ENCODE measurements around the gene POGK. TPM values are rescaled to one million over a fixed set of nuclear protein-coding genes. Genes with fewer than 3 reads are reported as not detected.
"Not testable (repeated sequence)": the region's sequence is repeated elsewhere in the genome, so short reads cannot be mapped to it uniquely, and the experiment has no call there.

Gene POGK
- total RNA-seq, 1 donor from 2014 or later, result 68.6 TPM

DNA sequence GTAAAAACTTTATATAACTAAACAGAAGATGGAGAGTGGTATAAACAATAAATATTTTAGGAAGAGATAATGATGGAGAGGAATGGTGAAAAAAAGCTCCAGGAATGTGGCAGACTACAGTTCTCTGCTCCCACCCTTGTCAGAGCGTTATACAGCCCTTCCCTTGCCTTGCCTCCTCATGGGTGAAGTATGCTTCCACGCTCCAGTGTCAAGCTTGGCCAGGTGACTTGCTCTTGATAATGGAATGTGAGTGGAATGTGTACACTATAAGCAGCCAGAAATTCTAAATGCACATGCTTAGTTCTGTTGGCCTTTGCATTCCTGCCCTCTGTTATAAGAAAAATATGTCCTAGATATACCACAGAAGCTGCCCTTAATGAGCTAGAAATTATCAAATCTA is 24.7 kb upstream of the POGK start:
- H3K27me3 ChIP-seq, result no peaks in the 10 kb centered on the region
- H3K9me3 ChIP-seq, result no peaks in the 10 kb centered on the region
- DNase-seq (no peak), ATAC-seq (peak; percentile 96)
- H3K4me3 ChIP-seq, result no peak overlapping the region
- TF ChIP-seq CTCF (IDR thresholded peaks at IDR 0.05), result no peak
- H3K4me1 ChIP-seq, result peaks cover 8% of the 10 kb centered on the region
- no peak overlapping the region for H3K27ac ChIP-seq
- H3K36me3 ChIP-seq, result no peaks in the 10 kb centered on the region
- intact Hi-C loops (cut with DNase I), result no loop called here

GRCh38 chr1:166819974-166820373 is 19.3 kb upstream of the POGK start:
- intact Hi-C loops (cut with DNase I), result no loop called here

DNA sequence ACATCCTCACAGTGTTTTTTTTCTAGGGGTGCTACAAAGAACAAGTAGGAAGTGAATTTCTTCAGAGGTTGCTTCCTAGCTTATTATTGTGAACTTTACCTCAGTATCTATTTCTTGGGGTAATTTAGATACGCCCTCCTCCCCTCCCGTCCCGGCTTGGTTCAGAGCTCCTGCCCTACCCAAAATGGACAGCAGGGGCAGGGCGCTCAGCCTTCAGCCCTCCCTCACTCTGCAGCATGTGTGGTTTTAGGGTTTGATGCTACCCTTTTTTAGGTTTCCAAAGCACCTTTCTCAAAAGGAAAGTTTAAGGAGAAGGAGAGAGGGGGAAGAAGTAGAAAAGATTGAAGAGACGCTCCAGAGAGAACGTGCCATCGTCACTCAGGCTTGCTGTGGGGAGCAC is 16.9 kb upstream of the POGK start:
- H3K4me3 ChIP-seq, result no peak overlapping the region
- H3K36me3 ChIP-seq, result no peaks in the 10 kb centered on the region
- H3K9me3 ChIP-seq, result no peaks in the 10 kb centered on the region
- DNase-seq (no peak), ATAC-seq (no peak)
- no peak overlapping the region for H3K27ac ChIP-seq
- no peaks in the 10 kb centered on the region for H3K4me1 ChIP-seq
- TF ChIP-seq CTCF (IDR thresholded peaks at IDR 0.05), result peak; percentile 25
- no peaks in the 10 kb centered on the region for H3K27me3 ChIP-seq
- intact Hi-C loops (cut with DNase I), result no loop called here

More at GRCh38 chr1:166819974-166820373, 19.3 kb upstream of the POGK start:
- no peak overlapping the region for H3K4me3 ChIP-seq
- TF ChIP-seq CTCF (IDR thresholded peaks at IDR 0.05), result no peak
- H3K36me3 ChIP-seq, result no peaks in the 10 kb centered on the region
- H3K27me3 ChIP-seq, result no peaks in the 10 kb centered on the region
- DNase-seq, result no peak
- no peaks in the 10 kb centered on the region for H3K9me3 ChIP-seq
- H3K4me1 ChIP-seq, result no peaks in the 10 kb centered on the region
- ATAC-seq, result no peak
- H3K27ac ChIP-seq, result no peak overlapping the region

DNA sequence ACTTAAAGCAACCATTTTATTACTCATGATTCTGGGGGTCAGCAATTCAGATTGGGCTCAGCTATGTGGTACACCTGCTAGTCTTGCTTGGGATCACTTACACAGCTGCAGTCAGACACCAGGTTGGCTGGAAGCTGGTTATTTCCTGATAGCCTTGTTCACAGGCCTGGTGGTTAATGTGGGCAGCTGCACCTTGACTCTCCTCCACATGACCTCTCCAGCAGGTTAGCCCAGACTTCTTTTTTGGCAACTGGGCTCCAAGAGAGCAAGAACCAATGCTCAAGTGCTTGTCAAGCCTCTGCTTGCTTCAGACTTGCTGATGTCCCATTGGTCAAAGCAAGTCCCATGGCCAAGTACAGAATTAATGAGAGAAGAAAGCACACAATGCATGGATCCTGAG is 11.8 kb upstream of the POGK start:
- ATAC-seq (no peak), DNase-seq (no peak)
- no peak overlapping the region for H3K4me3 ChIP-seq
- no peak overlapping the region for H3K27ac ChIP-seq
- no peaks in the 10 kb centered on the region for H3K36me3 ChIP-seq
- H3K4me1 ChIP-seq, result no peaks in the 10 kb centered on the region
- TF ChIP-seq CTCF (IDR thresholded peaks at IDR 0.05), result no peak
- peaks cover 8% of the 10 kb centered on the region for H3K9me3 ChIP-seq
- H3K27me3 ChIP-seq, result no peaks in the 10 kb centered on the region
- intact Hi-C loops (cut with DNase I), result no loop called here

DNA sequence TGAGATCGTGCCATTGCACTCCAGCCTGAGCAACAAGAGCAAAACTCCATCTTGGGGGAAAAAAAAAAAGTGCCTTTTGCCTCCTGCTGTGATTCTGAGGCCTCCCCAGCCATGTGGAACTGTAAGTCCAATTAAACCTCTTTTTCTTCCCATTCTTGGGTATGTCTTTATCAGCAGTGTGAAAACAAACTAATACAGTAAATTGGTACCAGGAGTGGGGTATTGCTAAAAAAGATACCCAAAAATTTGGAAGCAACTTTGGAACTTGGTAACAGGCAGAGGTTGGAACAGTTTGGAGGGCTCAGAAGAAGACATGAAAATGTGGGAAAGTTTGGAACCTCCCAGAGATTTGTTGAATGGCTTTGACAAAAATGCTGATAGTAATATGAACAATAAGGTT is 9.5 kb upstream of the POGK start:
- H3K27ac ChIP-seq; H3K4me1 ChIP-seq; DNase-seq; H3K27me3 ChIP-seq; H3K36me3 ChIP-seq; intact Hi-C loops (cut with DNase I); H3K9me3 ChIP-seq; H3K4me3 ChIP-seq; ATAC-seq: not testable (repeated sequence)

DNA sequence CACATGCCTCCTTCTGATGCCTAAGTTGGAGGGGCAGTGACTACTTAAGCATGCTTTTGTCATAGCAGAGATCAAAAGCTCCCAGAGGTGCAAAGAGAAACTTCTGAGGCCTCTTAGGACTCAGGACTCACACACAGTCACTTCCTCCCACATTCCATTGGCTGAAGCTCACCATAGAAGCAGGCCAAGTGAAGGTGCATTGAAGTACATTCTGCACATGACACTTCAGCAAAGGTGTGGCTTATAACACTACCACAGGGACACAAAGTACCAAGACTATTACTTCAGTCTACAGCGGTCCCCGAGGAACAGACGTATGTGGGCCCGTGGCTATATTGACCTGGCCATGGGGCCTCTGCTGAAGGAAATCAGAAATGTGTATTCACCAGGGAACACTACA is 2.5 kb upstream of the POGK start:
- peaks cover 8% of the 10 kb centered on the region for H3K36me3 ChIP-seq
- no peaks in the 10 kb centered on the region for H3K9me3 ChIP-seq
- H3K27ac ChIP-seq, result peak overlapping the region; percentile 98
- no peak for TF ChIP-seq CTCF (IDR thresholded peaks at IDR 0.05)
- intact Hi-C loops (cut with DNase I), result no loop called here
- H3K27me3 ChIP-seq, result no peaks in the 10 kb centered on the region
- H3K4me3 ChIP-seq, result no peak overlapping the region
- no peak for DNase-seq
- peaks cover 30% of the 10 kb centered on the region for H3K4me1 ChIP-seq
- ATAC-seq, result peak; percentile 66
